Measurements from ENCODE around the gene SIVA1.

DNA sequence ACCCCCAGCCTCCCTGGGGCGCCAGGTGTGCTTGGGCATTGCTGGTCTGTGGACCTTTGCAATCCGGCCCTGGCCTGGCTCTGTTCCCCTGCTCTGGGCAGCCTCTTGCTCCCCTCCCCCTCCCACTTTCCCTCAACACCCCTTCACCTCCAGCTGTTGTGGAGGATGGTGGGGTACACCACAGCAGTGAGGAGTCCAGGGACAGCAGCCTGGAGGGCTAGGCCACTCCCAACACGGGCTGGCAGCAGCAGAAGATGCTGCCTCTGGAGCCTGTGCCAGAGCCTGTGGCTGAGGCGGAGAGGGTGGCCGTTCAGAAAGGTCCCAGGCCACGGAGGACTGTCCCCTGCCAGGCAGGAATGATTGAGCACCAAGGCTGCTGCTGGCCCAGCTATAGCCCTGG lies 55.5 kb downstream of the SIVA1 start:
- TF ChIP-seq, protein P1, sequence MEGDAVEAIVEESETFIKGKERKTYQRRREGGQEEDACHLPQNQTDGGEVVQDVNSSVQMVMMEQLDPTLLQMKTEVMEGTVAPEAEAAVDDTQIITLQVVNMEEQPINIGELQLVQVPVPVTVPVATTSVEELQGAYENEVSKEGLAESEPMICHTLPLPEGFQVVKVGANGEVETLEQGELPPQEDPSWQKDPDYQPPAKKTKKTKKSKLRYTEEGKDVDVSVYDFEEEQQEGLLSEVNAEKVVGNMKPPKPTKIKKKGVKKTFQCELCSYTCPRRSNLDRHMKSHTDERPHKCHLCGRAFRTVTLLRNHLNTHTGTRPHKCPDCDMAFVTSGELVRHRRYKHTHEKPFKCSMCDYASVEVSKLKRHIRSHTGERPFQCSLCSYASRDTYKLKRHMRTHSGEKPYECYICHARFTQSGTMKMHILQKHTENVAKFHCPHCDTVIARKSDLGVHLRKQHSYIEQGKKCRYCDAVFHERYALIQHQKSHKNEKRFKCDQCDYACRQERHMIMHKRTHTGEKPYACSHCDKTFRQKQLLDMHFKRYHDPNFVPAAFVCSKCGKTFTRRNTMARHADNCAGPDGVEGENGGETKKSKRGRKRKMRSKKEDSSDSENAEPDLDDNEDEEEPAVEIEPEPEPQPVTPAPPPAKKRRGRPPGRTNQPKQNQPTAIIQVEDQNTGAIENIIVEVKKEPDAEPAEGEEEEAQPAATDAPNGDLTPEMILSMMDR (IDR thresholded peaks at IDR 0.05): no peak
- TF ChIP-seq EZH2 (IDR thresholded peaks at IDR 0.05; ENCODE audit: borderline replicate concordance, insufficient read depth, low read depth, low read length, poor library complexity, severe bottlenecking): no peak
